ENCODE data around the gene TTC1. TPM values are rescaled to one million over a fixed set of nuclear protein-coding genes. Genes with fewer than 3 reads are reported as not detected.

Gene TTC1
- total RNA-seq, 2 experiments from 2014 or later: 50.2 to 57.5 TPM

- POLR2A ChIA-PET: interaction anchor here (1.0 kb wide), 1 partner anchor 13 kb away, joined by 5 read pairs; the partner anchor contains the start of gene TTC1
- H3K9me3 Mint-ChIP-seq: no peaks in the 10 kb centered on the region
- TF ChIP-seq CTCF (IDR thresholded peaks at IDR 0.05): peak; percentile 93
- CTCF ChIA-PET: interaction anchor here (0.6 to 2.1 kb wide), 34 partner anchors 9 to 695 kb away, joined by 3 to 38 read pairs (median 5); partner anchors contain the start of gene TTC1
- intact Hi-C loops (cut with micrococcal nuclease): loop anchor here (5.0 to 10.0 kb wide), 2 partner anchors 93 to 325 kb away; partner anchors contain the start of gene PWWP2A
- DNase-seq (peak; percentile 56), ATAC-seq (peak; percentile 98)
- H3K27me3 Mint-ChIP-seq: no peaks in the 10 kb centered on the region
- H3K27ac Mint-ChIP-seq: no peak overlapping the region
- no peak overlapping the region for H3K4me3 Mint-ChIP-seq
- peaks cover 29% of the 10 kb centered on the region for H3K4me1 Mint-ChIP-seq (ENCODE audit: low read depth)
- peaks cover 13% of the 10 kb centered on the region for H3K36me3 Mint-ChIP-seq (ENCODE audit: low read depth)
Measured at GRCh38 chr5:160021831-160022446, 13.0 kb downstream of the TTC1 start.

GRCh38 chr5:160023007-160023907 is 14.3 kb downstream of the TTC1 start:
- DNase-seq (no peak), ATAC-seq (no peak)
- intact Hi-C loops (cut with micrococcal nuclease): loop anchor here (5.0 to 10.0 kb wide), 2 partner anchors 92 to 324 kb away; partner anchors contain the start of gene PWWP2A
- CTCF ChIA-PET: interaction anchor here (1.1 to 1.8 kb wide), 4 partner anchors 9 to 329 kb away, joined by 3 to 8 read pairs (median 8); no protein-coding TSS in a partner anchor
- Mint-ChIP-seq H3K4me1 (ENCODE audit: low read depth) (peaks cover 29% of the 10 kb centered on the region), H3K36me3 (ENCODE audit: low read depth) (peaks cover 14% of the 10 kb centered on the region), H3K4me3 (no peak overlapping the region), H3K9me3 (no peaks in the 10 kb centered on the region), H3K27me3 (no peaks in the 10 kb centered on the region), H3K27ac (no peak overlapping the region)
- POLR2A ChIA-PET: no interaction called here
- TF ChIP-seq CTCF (IDR thresholded peaks at IDR 0.05): no peak

GRCh38 chr5:160023908-160024630 is 15.1 kb downstream of the TTC1 start:
- no peaks in the 10 kb centered on the region for H3K27me3 Mint-ChIP-seq
- intact Hi-C loops (cut with micrococcal nuclease): loop anchor here (5.0 to 10.0 kb wide), 2 partner anchors 91 to 323 kb away; partner anchors contain the start of gene PWWP2A
- ATAC-seq: no peak
- H3K9me3 Mint-ChIP-seq: no peaks in the 10 kb centered on the region
- H3K36me3 Mint-ChIP-seq (ENCODE audit: low read depth): peaks cover 13% of the 10 kb centered on the region
- CTCF ChIA-PET: interaction anchor here (1.0 to 3.0 kb wide), 3 partner anchors 9 to 321 kb away, joined by 4 to 10 read pairs (median 8); no protein-coding TSS in a partner anchor
- DNase-seq: no peak
- H3K27ac Mint-ChIP-seq: no peak overlapping the region
- no peak overlapping the region for H3K4me3 Mint-ChIP-seq
- POLR2A ChIA-PET: no interaction called here
- peaks cover 29% of the 10 kb centered on the region for H3K4me1 Mint-ChIP-seq (ENCODE audit: low read depth)
- TF ChIP-seq CTCF (IDR thresholded peaks at IDR 0.05): no peak

GRCh38 chr5:160029004-160029403 is 20.1 kb downstream of the TTC1 start:
- CTCF ChIA-PET: no interaction called here
- no peak overlapping the region for H3K27ac Mint-ChIP-seq
- peaks cover 13% of the 10 kb centered on the region for H3K4me1 Mint-ChIP-seq (ENCODE audit: low read depth)
- H3K9me3 Mint-ChIP-seq: no peaks in the 10 kb centered on the region
- POLR2A ChIA-PET: no interaction called here
- no peaks in the 10 kb centered on the region for H3K27me3 Mint-ChIP-seq
- no peak overlapping the region for H3K4me3 Mint-ChIP-seq
- intact Hi-C loops (cut with micrococcal nuclease): loop anchor here (10.0 kb wide), 1 partner anchor 86 kb away; the partner anchor contains the start of gene PWWP2A
- no peak for ATAC-seq
- no peak for TF ChIP-seq CTCF (IDR thresholded peaks at IDR 0.05)
- H3K36me3 Mint-ChIP-seq (ENCODE audit: low read depth): peaks cover 23% of the 10 kb centered on the region
- DNase-seq: no peak
